HepG2 (cell line): Measurements from ENCODE around the gene CBFA2T2. TPM values are rescaled to one million over a fixed set of nuclear protein-coding genes. Genes with fewer than 3 reads are reported as not detected.

Experiments used
- ATAC-seq: fragments of 200-7000 bp; cut with Tn5 transposase; 3 replicates; pipeline ENCODE4 v1.9.1; 2020; ENCODE audit warnings: mild to moderate bottlenecking, moderate library complexity
- BruUV-seq: library from RNA; stranded (reverse); fragments of 400-500 nt; replicated peaks from 2 replicates; lab custom pipeline; 2021; lab: Mats Ljungman, UMichigan
- CTCF ChIA-PET: fragments of 300-600 bp; formaldehyde crosslinking; extraction: SDS; loops from one replicate; lab custom pipeline; 2021; ENCODE audit warnings: low total read pairs, inconsistent platforms, low intra/inter-chr PET ratio; lab: Yijun Ruan, JAX
- POLR2A ChIA-PET: fragments of 350-600 bp; sonication (Branson Sonifier 250); formaldehyde crosslinking; loops from one replicate; lab custom pipeline; 2020; ENCODE audit warnings: antibody characterized with exemption, inconsistent platforms; lab: Yijun Ruan, JAX
- DNase-seq: peaks from one replicate; pipeline ENCODE4 v3.0.0-alpha.2; 2015; ENCODE audit warnings: low spot score
- FAIRE-seq: peaks from 3 replicates; lab custom pipeline; 2011; peaks lifted over from hg19 to GRCh38; lab: Jason Lieb, UNC
- H2AFZ ChIP-seq: one replicate; pipeline ENCODE4 v1.6.1; 2011; ENCODE audit warnings: low read length, inconsistent platforms
- H3K27ac ChIP-seq: fragments of 300-600 bp; 3 replicates; pipeline ENCODE4 v1.8.0; 2011; ENCODE audit warnings: mixed run types, mild to moderate bottlenecking, mixed read lengths, low read length, inconsistent platforms; ENCODE audit not compliant: insufficient read depth; ENCODE audit errors: extremely low read length
- H3K27me3 ChIP-seq, 2 experiments: fragments of 200-600 bp in 1 of 2; 2 replicates in 1 of 2; 3 replicates in 1 of 2; pipeline versions ENCODE4 v1.6.0 to v1.8.0; 2011; ENCODE audit warnings: low read length in 2 of 2, mild to moderate bottlenecking in 2 of 2, moderate library complexity in 2 of 2, inconsistent platforms in 1 of 2; ENCODE audit not compliant: insufficient read depth in 2 of 2, control insufficient read depth in 1 of 2
- H3K36me3 ChIP-seq, 2 experiments: fragments of 200-600 bp in 1 of 2; replicated peaks in 1 of 2; 2 replicates in 1 of 2; 3 replicates in 1 of 2; pipeline versions ENCODE4 v1.5.1 to v1.8.0; 2011; ENCODE audit warnings: low read length in 2 of 2, inconsistent platforms in 1 of 2; ENCODE audit not compliant: insufficient read depth in 2 of 2, control insufficient read depth in 1 of 2
- H3K4me1 ChIP-seq: 2 replicates; pipeline ENCODE4 v1.5.1; 2012; ENCODE audit warnings: low read length, inconsistent platforms; ENCODE audit not compliant: insufficient read depth
- H3K4me2 ChIP-seq: 2 replicates; pipeline ENCODE4 v1.6.0; 2011; ENCODE audit warnings: low read depth, low read length, inconsistent platforms
- H3K4me3 ChIP-seq, 3 experiments: fragments of 200-600 bp in 1 of 3; sonication (generic), shearing (Covaris generic) in 1 of 3; replicated peaks in 1 of 3; 2 replicates each; pipeline ENCODE4 v1.5.1; 2011 to 2016; ENCODE audit warnings: low read length in 3 of 3, inconsistent platforms in 2 of 3, low read depth in 2 of 3, mild to moderate bottlenecking in 2 of 3, control low read depth in 1 of 3, mixed read lengths in 1 of 3; ENCODE audit not compliant: insufficient read depth in 1 of 3
- H3K79me2 ChIP-seq: one replicate; pipeline ENCODE4 v1.6.1; 2011; ENCODE audit warnings: low read length, inconsistent platforms; ENCODE audit not compliant: insufficient read depth
- H3K9ac ChIP-seq: 2 replicates; pipeline ENCODE4 v1.6.0; 2011; ENCODE audit warnings: mild to moderate bottlenecking, low read depth, low read length, inconsistent platforms; ENCODE audit not compliant: insufficient read depth
- H3K9me3 ChIP-seq: 2 replicates; pipeline ENCODE4 v1.5.1; 2012; ENCODE audit warnings: mild to moderate bottlenecking, low read length
- H4K20me1 ChIP-seq: 2 replicates; pipeline ENCODE4 v1.6.0; 2011; ENCODE audit warnings: inconsistent platforms, mild to moderate bottlenecking, low read length, moderate library complexity; ENCODE audit not compliant: insufficient read depth
- GFI1 ChIP-seq: sonication (generic); formaldehyde crosslinking; IDR thresholded peaks from 2 replicates; pipeline ENCODE4 v1.5.0; 2020; ENCODE audit warnings: missing genetic modification reagents, mild to moderate bottlenecking, borderline replicate concordance
- HES4 ChIP-seq: sonication (generic); formaldehyde crosslinking; IDR thresholded peaks from 2 replicates; pipeline ENCODE4 v1.9.0; 2021; ENCODE audit warnings: mild to moderate bottlenecking, missing genetic modification reagents, borderline replicate concordance
- NCOA5 ChIP-seq: sonication (generic); formaldehyde crosslinking; IDR thresholded peaks from 2 replicates; pipeline ENCODE4 v1.4.0; 2020; ENCODE audit warnings: missing genetic modification reagents
- PPARG ChIP-seq: conservative IDR thresholded peaks from 2 replicates; pipeline ENCODE4 v1.6.1; 2016; ENCODE audit warnings: missing biosample characterization, missing genetic modification reagents
- STAG1 ChIP-seq: sonication (generic); formaldehyde crosslinking; IDR thresholded peaks from 2 replicates; pipeline ENCODE4 v1.4.0; 2020; ENCODE audit warnings: missing genetic modification reagents
- TEAD2 ChIP-seq: sonication (generic); formaldehyde crosslinking; IDR thresholded peaks from 2 replicates; pipeline ENCODE4 v1.9.0; 2021; ENCODE audit warnings: missing genetic modification reagents
- ZFAT ChIP-seq: sonication (generic); formaldehyde crosslinking; conservative IDR thresholded peaks from 2 replicates; pipeline ENCODE4 v1.8.1; 2023; ENCODE audit warnings: missing genetic modification reagents, inconsistent platforms
- ZFP62 ChIP-seq: sonication (generic); formaldehyde crosslinking; IDR thresholded peaks from 2 replicates; pipeline ENCODE4 v1.4.0; 2020; ENCODE audit warnings: missing genetic modification reagents
- ZFP90 ChIP-seq: sonication (generic); formaldehyde crosslinking; IDR thresholded peaks from 2 replicates; pipeline ENCODE4 v1.8.0; 2022; ENCODE audit warnings: missing genetic modification reagents, mild to moderate bottlenecking, inconsistent platforms, borderline replicate concordance
- ZFY ChIP-seq: sonication (generic); formaldehyde crosslinking; IDR thresholded peaks from 2 replicates; pipeline ENCODE4 v1.4.0; 2020; ENCODE audit warnings: missing genetic modification reagents
- ZNF235 ChIP-seq: sonication (generic); formaldehyde crosslinking; IDR thresholded peaks from 2 replicates; pipeline ENCODE4 v1.8.1; 2023; ENCODE audit warnings: mild to moderate bottlenecking, missing genetic modification reagents, borderline replicate concordance
- ZNF253 ChIP-seq: sonication (generic); formaldehyde crosslinking; IDR thresholded peaks from 2 replicates; pipeline ENCODE4 v1.8.0; 2022; ENCODE audit warnings: mild to moderate bottlenecking, missing genetic modification reagents, borderline replicate concordance
- ZNF703 ChIP-seq: sonication (generic); formaldehyde crosslinking; IDR thresholded peaks from 2 replicates; pipeline ENCODE4 v1.5.1; 2020; ENCODE audit warnings: missing genetic modification reagents, mild to moderate bottlenecking, moderate library complexity, borderline replicate concordance
- WGBS: methylation state at CpG from one replicate; pipeline ENCODE4 v1.1.6; 2017; ENCODE audit warnings: low lambda C conversion rate; 5-methylcytosine and 5-hydroxymethylcytosine counted together
- in situ Hi-C: cut with HindIII; loops from 2 replicates; pipeline ENCODE4 v1.10.0; 2017; ENCODE audit warnings: low pct_unique_long_range_greater_than_20kb; ENCODE audit not compliant: extremely low pct_ligation_motif_present
- intact Hi-C: fragments of 100-400 bp; cut with micrococcal nuclease; formaldehyde crosslinking; loops from one replicate; pipeline ENCODE4 v1.10.0; 2022; ENCODE audit not compliant: unreplicated experiment
- polyA plus RNA-seq, 8 experiments: library from polyadenylated mRNA; depleted of rRNA in 3 of 8; stranded (reverse) in 7 of 8; unstranded in 1 of 8; fragments of >200 nt; fragmentation: Illumina TruSeq in 4 of 8; extraction: Trizol in 4 of 8; gene quantifications; 2 replicates each; pipeline versions ENCODE4 v1.2.1 to v1.2.3, GENCODE V29; 2011 to 2016; ENCODE audit warnings: low read depth in 4 of 8, missing spikeins in 1 of 8, mixed read lengths in 1 of 8; ENCODE audit not compliant: insufficient read depth in 1 of 8
- total RNA-seq, 5 experiments: library from RNA; depleted of rRNA; stranded (reverse); fragments of >200 nt; fragmentation: Illumina TruSeq; extraction: Trizol; gene quantifications; 2 replicates each; pipeline ENCODE4 v1.2.3, GENCODE V29; 2016; ENCODE audit warnings: low read depth in 1 of 5
- TF ChIP-seq, protein P1 (sequence below): sonication (generic); formaldehyde crosslinking; IDR thresholded peaks from 2 replicates; pipeline ENCODE4 v1.9.0; 2022; ENCODE audit warnings: low read depth, missing genetic modification reagents
- TF ChIP-seq, protein P2 (sequence below): sonication (generic); formaldehyde crosslinking; IDR thresholded peaks from 2 replicates; pipeline ENCODE4 v1.8.1; 2023; ENCODE audit warnings: mild to moderate bottlenecking, moderate library complexity, missing genetic modification reagents
- TF ChIP-seq, protein P3 (sequence below): sonication (generic); formaldehyde crosslinking; IDR thresholded peaks from 2 replicates; pipeline ENCODE4 v1.5.0; 2020; ENCODE audit warnings: missing genetic modification reagents
- TF ChIP-seq, protein P4 (sequence below): sonication (generic); formaldehyde crosslinking; IDR thresholded peaks from 2 replicates; pipeline ENCODE4; 2020; ENCODE audit warnings: missing genetic modification reagents, mild to moderate bottlenecking, borderline replicate concordance

Gene CBFA2T2
- total and polyA plus RNA-seq, 2 of the 13 experiments (the other 11 are each of a cell fraction or from before 2014, with no cell fraction given): 6.3 to 21.2 TPM

DNA sequence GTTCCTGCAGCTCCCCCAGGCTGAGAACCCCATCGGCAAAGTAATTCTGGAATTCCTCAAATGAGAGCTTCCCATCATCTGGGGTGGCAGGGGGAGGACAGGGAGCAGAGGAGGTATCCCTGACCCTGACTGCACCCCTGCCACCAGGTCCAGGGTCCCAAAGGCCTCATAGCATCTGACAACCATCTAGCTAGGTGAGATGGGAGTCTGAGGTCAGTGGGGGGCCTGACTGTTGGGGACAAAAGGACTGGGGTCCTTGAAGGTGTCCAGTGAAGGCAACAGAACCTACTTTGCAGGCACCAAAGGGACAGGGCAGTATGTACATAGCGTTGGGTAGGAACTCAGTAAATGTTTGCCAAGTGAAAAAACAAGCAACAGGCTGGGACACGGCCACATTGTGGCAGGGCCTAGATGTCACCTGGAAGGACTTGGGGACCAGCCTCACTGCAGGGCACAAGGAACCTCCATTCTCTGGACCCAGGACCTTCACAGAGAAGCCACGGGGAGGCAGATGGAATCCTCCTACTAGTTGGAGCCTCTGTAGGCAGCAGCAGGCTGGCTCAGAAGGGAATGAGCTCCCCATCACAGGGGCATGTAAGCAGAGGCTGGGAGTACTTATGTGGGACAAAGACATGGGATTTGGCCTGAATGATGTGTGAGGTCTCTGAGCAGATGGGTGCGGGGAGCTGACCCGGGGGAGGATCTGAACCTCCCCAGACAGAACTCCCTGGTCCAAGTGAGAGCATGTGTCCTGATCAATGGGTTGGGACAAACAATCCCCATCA lies 181.0 kb downstream of the CBFA2T2 start:
- in situ Hi-C loops: no loop called here
- H3K4me3 ChIP-seq: no peak overlapping the region
- ChIA-PET POLR2A (no interaction called here), CTCF (no interaction called here)
- FAIRE-seq (no peak), ATAC-seq (no peak), DNase-seq (no peak)
- H3K36me3 ChIP-seq: peaks cover 19 to 41% of the 10 kb centered on the region in 2 experiments
- H3K27ac ChIP-seq: no peak overlapping the region
- 75% methylated on average over 6 of the region's 6 CpGs for WGBS
- H3K9me3 ChIP-seq: no peaks in the 10 kb centered on the region
- peaks cover 0 to 3% of the 10 kb centered on the region in 2 experiments; a peak in 1 of 5 replicates for H3K27me3 ChIP-seq
- intact Hi-C loops: loop anchor here (5.0 kb wide), 2 partner anchors 61 to 326 kb away; partner anchors contain the start of gene ZNF341
- H4K20me1 ChIP-seq: 0 out of 2 replicates have a peak, but pooled peaks cover 3% of the 10 kb centered on the region
- peak overlapping the region; percentile 7; the same call in 1 of the 2 replicates for H3K9ac ChIP-seq
- peaks cover 48% of the 10 kb centered on the region for H3K4me1 ChIP-seq
- H3K4me2 ChIP-seq: peak overlapping the region; percentile 83; the same call in 1 of the 2 replicates
- H3K79me2 ChIP-seq: peaks cover 24% of the 10 kb centered on the region
- no peak overlapping the region for H2AFZ ChIP-seq
- BruUV-seq: no TSS peak
- TF ChIP-seq ZNF235 (CRISPR knock-in tag) (0 out of 2 replicates have a peak, but pooled peaks have one; percentile 7), ZFP62 (CRISPR knock-in tag) (no peak), ZNF253 (CRISPR knock-in tag) (no peak), ZFP90 (CRISPR knock-in tag) (no peak), GFI1 (CRISPR knock-in tag) (no peak), NCOA5 (0 out of 2 replicates have a peak, but pooled peaks have one; percentile 60), TEAD2 (no peak), PPARG (CRISPR knock-in tag) (no peak), ZFAT (no peak), STAG1 (0 out of 2 replicates have a peak, but pooled peaks have one; percentile 10), HES4 (CRISPR knock-in tag) (no peak), ZFY (peak; percentile 28; the same call in 1 of the 2 replicates), ZNF703 (CRISPR knock-in tag) (no peak)
- TF ChIP-seq, protein P1, sequence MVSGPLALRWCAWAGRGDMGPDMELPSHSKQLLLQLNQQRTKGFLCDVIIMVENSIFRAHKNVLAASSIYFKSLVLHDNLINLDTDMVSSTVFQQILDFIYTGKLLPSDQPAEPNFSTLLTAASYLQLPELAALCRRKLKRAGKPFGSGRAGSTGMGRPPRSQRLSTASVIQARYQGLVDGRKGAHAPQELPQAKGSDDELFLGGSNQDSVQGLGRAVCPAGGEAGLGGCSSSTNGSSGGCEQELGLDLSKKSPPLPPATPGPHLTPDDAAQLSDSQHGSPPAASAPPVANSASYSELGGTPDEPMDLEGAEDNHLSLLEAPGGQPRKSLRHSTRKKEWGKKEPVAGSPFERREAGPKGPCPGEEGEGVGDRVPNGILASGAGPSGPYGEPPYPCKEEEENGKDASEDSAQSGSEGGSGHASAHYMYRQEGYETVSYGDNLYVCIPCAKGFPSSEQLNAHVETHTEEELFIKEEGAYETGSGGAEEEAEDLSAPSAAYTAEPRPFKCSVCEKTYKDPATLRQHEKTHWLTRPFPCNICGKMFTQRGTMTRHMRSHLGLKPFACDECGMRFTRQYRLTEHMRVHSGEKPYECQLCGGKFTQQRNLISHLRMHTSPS (CRISPR knock-in tag): 0 out of 2 replicates have a peak, but pooled peaks have one; percentile 7
- TF ChIP-seq, protein P2, sequence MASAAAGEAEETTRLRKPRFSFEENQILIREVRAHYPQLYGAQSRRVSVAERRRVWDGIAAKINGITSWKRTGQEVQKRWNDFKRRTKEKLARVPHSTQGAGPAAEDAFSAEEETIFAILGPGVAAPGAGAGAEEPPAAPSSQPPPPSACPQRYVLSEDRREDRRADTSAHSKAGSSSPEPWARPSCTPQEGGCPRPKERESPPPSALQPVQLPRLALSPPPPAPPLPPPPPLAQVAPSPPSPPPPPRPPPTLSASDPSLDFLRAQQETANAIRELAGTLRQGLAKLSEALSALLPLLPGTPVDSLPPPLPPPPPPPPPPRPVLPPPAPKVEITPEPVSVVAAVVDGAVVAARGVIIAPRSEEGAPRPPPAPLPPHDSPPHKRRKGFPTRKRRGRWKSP: no peak
- TF ChIP-seq, protein P3, sequence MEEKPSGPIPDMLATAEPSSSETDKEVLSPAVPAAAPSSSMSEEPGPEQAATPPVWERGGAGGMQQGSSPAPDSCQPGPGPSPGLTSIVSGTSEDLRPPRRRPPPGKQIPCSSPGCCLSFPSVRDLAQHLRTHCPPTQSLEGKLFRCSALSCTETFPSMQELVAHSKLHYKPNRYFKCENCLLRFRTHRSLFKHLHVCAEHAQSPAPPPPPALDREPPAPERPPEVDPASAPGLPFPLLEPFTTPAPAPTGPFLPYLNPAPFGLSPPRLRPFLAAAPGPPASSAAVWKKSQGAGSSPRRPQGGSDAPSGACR (CRISPR knock-in tag): no peak
- TF ChIP-seq, protein P4, sequence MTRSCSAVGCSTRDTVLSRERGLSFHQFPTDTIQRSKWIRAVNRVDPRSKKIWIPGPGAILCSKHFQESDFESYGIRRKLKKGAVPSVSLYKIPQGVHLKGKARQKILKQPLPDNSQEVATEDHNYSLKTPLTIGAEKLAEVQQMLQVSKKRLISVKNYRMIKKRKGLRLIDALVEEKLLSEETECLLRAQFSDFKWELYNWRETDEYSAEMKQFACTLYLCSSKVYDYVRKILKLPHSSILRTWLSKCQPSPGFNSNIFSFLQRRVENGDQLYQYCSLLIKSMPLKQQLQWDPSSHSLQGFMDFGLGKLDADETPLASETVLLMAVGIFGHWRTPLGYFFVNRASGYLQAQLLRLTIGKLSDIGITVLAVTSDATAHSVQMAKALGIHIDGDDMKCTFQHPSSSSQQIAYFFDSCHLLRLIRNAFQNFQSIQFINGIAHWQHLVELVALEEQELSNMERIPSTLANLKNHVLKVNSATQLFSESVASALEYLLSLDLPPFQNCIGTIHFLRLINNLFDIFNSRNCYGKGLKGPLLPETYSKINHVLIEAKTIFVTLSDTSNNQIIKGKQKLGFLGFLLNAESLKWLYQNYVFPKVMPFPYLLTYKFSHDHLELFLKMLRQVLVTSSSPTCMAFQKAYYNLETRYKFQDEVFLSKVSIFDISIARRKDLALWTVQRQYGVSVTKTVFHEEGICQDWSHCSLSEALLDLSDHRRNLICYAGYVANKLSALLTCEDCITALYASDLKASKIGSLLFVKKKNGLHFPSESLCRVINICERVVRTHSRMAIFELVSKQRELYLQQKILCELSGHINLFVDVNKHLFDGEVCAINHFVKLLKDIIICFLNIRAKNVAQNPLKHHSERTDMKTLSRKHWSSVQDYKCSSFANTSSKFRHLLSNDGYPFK (CRISPR knock-in tag): peak; percentile 46; the same call in 1 of the 2 replicates
